ENCODE data around the gene RASL12. TPM values are rescaled to one million over a fixed set of nuclear protein-coding genes. Genes with fewer than 3 reads are reported as not detected.

RASL12 gene
- total RNA-seq, 1 donor from 2014 or later = 19.7 TPM

GRCh38 chr15:65004993-65005392 is 62.8 kb downstream of the RASL12 start:
- ATAC-seq (ENCODE audit: poor library complexity) = no peak
- intact Hi-C loops (cut with DNase I) = no loop called here
- DNase-seq = no peak

Other genes with a start within 250 kb of the RASL12 start
- gene PIF1, start 242.3 kb downstream of the RASL12 start, total RNA-seq = 0.35 TPM
- gene PLEKHO2, start 226.1 kb downstream of the RASL12 start, total RNA-seq = 9.1 TPM
- gene ANKDD1A, start 156.1 kb downstream of the RASL12 start, total RNA-seq = 1.4 TPM
- gene SPG21, start 78.1 kb downstream of the RASL12 start, total RNA-seq = 44.9 TPM
- 17.3 TPM for gene MTFMT, start 38.4 kb downstream of the RASL12 start, total RNA-seq
- not detected for gene SLC51B, start 22.6 kb downstream of the RASL12 start, total RNA-seq
- gene KBTBD13, start 8.8 kb upstream of the RASL12 start, total RNA-seq = 9.4 TPM
- 1.6 TPM for gene UBAP1L, start 47.2 kb upstream of the RASL12 start, total RNA-seq
- 12.2 TPM for gene PDCD7, start 65.8 kb upstream of the RASL12 start, total RNA-seq
- gene CLPX, start 117.4 kb upstream of the RASL12 start, total RNA-seq = 51.5 TPM
- 3.5 TPM for gene CILP, start 143.5 kb upstream of the RASL12 start, total RNA-seq
- 4.4 TPM for gene PARP16, start 218.9 kb upstream of the RASL12 start, total RNA-seq
- not detected for gene RNU5A-1, start 228.1 kb upstream of the RASL12 start, total RNA-seq
- 55.4 TPM for gene RNU5B-1, start 236.7 kb upstream of the RASL12 start, total RNA-seq